Endometrium (tissue), 2 donors: ENCODE results near the gene CKB.
"Not testable (repeated sequence)": the region's sequence is repeated elsewhere in the genome, so short reads cannot be mapped to it uniquely, and the experiment has no call there.

Experiments used
- FAIRE-seq: peaks from 2 replicates; lab custom pipeline; 2012; peaks lifted over from hg19 to GRCh38; lab: Jason Lieb, UNC
- donor health status: control.
- donor health status: control.

Gene CKB

DNA sequence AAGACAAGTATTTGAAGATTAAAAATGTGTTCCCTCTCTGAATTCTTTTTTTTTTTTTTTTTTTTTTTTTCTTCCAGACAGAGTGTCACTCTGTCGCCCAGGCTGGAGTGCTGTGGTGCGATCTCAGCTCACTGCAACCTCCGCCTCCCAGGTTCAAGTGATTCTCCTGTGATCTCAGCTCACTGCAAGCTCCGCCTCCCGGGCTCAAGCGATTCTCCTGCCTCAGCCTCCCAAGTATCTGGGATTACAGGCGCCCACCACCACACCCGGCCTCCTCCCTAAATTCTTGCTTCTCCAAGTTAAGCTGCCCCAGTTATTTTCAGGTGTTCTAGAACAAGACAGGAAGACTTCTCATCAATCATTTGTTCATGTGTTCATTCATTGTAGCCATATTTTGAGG, 10.4 kb downstream of the CKB start:
- FAIRE-seq = not testable (repeated sequence)

DNA sequence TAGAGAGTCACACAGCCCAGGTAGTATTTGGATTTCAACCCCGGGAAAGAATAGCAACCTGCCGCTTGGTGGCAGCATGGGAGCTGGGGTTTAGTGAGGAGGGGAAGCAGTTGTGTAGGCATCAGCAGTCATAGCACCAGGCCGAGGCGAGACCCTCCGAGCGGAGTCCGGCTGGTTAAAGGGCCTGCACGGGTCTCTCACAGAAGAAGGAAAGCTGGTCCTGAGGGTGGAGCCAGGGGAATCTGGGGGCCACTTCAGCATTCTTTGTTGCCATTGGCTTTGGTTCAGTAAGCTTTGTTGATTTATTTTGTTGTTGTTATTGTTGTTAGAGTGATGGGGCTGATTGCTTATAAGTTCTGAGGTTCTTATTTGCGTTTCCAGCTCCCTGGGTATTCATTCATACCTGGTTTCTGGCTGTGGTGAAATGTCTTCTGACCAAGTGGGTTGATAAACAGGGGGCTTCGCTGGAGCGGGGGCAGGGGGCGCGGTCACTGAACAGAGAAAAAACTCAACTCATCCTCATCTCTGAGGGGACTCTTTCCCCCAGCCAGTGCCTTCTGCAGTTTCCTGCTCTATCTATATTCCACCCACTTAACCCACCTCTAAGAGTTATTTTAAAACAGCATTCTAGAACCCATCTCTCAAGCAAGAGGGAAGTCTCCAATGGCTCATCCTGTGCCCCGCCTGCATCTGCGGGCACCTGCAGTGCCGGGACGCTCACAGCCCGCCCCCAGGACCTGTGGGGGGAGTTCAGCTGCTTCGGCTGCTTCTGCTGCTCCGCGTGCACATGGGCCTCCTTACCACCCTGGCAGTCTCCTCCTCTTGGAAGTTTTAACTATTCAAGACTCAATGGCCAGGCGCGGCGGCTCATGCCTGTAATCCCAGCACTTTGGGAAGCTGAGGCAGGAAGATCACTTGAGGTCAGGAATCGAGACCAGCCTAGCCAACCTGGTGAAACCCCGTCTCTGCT, 11.6 kb downstream of the CKB start:
- no peak for FAIRE-seq

DNA sequence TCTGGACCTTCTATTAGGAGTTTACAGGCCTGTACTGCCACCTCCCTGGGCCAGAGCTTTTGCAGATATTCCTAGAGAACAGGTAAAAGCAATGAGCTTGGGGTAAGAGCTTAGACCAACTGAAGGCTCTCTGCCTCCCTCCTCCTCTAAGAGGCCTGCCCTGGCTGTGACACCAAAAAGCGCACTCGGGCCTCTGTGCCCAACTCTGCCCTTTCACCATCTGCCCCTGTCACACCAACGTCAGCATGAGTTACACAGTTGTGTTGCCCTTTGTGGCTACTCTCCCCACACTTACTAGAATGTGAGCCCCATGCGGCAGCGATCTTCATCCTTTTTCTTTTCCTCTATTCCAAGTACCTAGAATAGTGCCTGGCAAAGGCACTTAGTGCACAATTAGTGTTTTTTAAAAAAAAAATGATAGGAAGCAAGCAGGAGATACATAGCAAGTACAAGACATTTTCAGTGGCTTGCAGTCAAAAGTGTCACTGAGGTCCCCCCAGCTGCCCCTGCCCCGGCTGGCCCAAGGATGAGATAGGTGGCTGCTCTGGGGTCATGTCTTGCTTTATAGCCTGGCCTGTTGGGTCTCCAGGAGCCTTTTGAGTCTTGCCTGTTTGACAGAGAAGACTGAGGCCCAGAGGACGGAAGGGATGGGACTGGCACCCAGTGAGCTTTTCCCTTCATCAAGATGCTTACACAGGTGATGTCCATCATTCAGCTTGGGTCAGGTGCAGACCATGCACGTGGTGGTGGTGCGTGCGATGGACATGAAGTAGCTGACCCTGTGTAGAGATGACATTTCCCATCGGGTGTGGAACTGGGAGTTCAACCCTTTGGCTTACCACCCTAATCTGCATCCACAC, 12.5 kb downstream of the CKB start:
- no peak for FAIRE-seq

DNA sequence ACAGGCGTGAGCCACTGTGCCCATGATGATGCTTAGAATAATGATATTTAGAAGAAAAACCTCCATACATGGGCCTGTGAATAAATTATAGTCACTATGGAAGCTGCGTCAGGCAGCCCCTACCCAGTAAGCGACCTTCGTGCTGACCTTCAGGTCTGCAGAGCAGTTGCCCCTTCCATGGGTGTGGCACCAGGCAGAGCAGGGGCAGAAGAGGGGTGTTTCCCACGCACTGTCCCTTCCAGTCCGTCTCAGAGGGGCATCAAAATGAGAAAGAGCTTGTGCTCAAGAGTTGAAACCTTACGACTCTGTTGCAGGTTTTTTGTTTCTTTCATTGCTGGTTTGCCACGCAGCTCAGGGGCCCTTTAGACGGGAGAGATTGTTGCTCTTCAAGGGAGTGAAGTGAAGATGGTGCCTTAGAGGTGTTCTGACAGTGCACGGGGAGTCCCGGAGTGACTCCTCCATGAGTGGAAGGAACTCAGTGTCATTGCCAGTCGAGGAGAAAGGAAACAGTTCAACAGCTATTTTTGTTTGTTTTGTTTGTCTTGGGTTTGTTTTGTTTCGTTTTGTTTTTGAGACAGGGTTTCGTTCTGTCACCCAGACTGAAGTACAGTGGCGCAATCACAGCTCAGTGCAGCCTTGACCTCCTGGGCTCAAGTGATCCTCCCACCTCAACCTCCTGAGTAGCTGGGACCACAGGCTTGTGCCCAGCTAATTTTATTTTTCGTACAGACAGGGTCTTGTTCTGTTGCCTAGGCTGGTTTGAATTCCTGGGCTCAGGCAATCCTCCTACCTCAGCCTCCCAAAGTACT, 13.9 kb downstream of the CKB start:
- FAIRE-seq = no peak

DNA sequence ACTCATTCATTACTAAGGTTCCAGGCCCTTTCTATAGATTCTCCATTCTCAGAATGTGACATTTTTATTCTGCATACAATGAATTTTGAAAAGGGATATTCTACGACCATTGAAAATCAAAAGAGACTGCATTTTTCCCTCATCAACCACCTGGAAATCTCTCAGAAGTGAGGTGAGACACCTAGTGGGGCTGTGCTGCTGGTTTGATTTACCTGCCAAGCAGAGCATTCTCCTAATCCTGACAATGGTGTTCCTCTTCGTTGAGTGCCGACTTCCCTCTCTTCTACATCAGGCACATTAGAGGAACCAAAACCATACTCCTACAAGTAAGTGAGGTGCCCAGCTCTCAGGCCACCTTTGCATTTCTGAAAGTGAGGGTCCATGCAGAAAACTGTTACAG, 14.9 kb downstream of the CKB start:
- no peak for FAIRE-seq

DNA sequence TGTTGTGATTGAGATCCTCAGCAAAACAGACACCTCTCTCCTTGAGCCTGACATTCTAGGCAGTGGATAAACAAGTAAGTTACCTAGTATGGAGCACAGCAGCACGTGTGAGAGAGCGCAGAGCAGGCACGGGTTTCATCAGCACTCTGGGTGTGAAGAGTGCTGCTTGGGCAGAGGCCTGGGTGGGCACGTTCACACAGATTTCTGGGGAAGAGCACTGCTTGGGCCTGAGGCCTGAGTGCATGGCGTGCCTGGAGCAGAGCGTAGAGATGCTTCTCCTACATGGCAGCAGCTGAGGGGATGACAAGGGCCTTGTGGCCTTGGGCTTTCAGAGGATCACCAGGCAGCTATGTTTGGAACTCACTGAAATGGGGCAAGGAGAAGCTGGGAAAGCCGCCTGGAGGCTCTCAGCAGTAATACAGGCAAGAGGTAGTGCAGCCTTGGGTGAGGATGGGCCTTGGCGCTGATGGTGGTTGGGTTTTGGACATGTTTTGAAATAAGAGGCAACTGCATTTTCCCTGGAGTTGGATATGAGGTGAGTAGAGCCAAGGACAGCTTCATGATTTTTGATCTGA, 17.6 kb downstream of the CKB start:
- FAIRE-seq = no peak

DNA sequence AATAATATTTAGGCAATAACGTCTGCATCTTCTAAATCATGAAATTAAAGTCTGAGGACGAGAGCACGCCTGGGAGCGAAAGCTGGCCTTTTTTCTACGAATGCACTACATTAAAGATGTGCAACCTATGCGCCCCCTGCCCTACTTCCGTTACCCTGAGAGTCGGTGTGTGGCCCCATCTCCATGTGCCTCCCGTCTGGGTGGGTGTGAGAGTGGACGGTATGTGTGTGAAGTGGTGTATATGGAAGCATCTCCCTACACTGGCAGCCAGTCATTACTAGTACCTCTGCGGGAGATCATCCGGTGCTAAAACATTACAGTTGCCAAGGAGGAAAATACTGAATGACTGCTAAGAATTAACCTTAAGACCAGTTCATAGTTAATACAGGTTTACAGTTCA, 19.3 kb downstream of the CKB start:
- FAIRE-seq = no peak

DNA sequence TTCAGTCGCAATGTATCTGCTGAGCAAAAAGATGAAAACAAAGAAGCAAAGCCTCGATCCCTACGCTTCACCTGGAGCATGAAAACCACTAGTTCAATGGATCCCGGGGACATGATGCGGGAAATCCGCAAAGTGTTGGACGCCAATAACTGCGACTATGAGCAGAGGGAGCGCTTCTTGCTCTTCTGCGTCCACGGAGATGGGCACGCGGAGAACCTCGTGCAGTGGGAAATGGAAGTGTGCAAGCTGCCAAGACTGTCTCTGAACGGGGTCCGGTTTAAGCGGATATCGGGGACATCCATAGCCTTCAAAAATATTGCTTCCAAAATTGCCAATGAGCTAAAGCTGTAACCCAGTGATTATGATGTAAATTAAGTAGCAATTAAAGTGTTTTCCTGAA, 19.8 kb downstream of the CKB start:
- FAIRE-seq = no peak

DNA sequence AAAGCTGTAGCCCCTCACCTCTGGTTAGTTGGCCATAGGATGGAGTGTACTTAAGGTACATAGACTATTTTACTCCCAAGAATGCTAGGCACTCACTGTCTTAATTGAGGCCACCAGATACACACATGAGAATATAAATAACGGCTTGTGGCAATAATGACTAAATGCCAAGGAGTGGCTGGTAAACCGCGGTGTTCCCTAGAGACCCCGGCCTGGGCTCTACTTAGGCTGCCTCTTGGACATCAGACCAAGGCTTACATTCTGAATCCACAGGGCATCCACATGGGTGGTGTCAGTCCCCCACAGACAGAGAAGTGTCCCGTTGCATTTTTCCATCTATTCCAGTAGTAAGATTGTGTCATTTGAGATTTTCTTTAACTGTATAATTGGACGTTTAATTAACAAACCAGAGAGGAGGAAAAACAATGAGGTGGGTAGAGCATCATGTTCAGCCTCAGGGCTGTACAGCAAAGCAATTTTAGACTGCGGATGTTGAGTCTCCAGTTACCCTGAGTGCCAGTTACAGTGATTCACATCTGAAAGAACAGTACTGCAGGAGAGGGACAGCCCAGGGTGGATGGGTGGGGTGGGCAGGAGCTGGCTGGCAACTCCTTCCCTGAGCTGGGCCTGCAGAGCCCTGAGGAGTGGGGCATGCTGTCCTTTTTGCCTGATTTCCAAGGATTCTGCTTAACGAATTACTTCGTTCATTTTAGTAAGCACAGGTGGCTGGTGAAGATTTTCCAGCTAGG, 20.5 kb downstream of the CKB start:
- FAIRE-seq = no peak

DNA sequence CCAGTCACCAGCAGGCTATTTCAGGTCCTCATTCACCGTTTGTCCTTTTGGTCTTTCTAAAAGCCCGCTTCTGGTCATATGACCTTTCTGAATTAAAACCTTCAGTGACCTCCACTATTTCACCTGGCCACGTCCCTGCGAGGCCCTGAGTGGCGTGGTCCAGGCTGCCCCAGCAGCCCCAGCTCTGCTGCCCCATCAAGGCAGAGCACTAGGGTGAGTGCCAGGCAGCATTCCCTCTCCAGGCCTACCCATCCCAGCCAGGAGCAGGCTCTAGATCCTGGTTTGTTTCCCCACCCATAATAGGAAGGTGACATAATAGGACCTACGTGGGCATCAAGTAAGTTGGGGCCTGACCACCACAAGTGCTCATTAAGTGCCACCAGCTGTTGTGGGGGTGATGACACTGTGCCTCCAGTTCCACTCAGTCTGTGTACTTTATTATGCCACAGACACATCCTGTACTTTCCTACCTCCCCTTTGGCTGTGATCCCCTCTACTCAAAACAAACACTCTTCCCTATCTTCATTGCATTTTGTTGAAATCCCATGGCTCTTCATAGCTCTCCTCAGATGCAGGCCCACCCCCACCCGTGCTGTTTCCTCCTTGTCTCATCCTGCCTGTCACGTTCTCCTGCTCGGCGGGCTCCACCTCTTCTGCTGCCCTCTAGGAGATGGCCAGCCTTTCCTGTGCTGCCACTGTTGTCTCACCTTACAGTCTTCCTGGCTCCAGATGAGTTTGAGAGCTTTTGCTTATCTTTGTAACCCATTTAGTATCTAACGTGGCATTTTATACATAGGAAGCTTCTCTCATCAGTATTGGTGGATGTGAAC, 21.4 kb downstream of the CKB start:
- no peak for FAIRE-seq

DNA sequence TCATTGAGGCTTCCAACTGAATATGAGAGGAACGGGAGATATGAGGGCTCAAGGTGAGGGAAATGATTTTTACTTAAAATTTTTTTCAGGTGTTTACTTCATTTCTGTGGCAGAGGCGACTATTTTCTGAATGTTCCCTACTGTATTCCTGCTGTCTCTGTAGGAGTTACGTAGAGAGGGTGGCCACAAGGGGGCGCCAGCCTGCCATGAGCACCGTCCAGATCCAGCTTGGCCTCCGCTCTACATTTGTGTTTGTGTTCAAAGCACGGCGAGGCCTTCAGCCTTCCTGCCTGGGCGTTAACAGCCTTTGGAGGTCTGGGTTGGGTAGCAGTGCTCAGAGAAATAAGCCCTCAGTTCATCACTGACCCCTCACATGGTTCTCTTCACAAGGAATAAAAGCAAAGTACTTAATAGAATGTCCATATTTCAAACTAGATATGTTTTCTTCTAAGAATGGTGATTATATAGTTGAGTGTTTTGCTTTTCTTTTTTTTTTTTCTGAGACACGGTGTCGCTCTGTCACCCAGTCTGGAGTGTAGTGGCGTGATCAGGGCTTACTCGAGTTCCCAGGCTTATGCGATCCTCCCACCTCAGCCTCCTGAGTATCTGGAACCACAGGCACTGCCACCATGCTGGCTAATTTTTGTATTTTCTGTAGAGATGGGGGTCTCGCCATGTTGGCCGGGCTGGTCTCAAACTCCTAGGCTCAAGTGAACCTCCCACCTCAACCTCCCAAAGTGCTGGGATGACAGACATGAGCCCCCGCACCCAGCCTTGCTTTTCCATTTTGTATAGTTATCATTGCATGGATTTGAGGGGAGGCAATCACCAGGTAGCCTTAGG, 22.3 kb downstream of the CKB start:
- FAIRE-seq = no peak

DNA sequence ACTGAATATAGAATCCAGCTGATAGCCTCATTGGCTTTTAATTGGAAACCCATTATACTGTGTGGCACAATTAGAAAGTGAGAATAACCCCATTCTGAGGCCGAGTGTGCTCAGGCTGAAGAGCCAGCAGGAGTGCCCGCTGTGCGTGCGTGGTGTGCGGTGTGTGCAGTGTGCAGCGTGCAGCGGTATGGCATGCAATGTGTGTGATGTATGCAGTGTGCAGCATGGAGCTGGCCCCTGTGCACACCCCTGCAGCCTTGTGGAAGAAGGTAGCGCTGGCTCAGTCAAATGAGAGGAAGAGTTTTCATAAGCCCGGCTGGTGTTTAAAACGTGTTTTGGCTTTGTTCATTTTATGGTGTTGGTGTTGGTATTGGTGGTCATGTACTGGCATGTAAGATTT, 22.9 kb downstream of the CKB start:
- FAIRE-seq = no peak

DNA sequence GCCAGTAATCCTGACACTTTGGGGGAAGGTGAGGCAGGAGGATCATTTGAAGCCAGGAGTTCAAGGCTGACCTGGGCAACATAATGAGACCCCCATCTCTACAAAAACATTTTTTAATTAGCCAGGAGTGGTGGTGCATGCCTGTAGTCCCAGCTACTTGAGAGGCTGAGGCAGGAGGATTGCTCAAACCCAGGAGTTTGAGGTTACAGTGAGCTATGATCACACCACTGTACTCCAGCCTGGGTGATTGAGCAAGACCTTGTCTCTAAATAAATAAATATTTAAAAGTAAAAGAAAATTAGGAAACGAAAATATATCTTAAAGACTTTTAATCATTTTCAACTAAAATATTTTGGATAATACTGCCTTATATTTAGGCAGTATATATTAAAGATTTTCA, 25.9 kb downstream of the CKB start:
- FAIRE-seq = no peak

DNA sequence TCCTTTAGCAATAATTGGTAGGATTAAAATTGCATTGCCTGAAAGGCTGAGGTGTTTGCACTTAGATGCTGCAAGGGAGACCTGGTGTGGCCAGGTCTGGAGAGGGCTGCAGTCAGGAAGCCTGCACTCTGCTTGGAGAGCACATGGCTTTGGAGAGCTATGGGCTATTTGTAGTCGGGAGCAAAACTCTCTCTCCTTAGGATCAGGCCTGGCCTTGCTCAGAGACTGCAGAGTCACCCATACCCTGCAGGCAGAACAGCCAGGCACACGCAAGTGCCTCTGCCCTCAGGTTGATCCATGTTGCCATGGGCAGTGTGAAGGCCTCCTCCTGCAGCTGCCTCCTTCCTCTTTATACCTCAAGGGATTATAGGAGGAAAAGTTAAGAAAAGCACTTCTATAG, 26.8 kb downstream of the CKB start:
- no peak for FAIRE-seq

DNA sequence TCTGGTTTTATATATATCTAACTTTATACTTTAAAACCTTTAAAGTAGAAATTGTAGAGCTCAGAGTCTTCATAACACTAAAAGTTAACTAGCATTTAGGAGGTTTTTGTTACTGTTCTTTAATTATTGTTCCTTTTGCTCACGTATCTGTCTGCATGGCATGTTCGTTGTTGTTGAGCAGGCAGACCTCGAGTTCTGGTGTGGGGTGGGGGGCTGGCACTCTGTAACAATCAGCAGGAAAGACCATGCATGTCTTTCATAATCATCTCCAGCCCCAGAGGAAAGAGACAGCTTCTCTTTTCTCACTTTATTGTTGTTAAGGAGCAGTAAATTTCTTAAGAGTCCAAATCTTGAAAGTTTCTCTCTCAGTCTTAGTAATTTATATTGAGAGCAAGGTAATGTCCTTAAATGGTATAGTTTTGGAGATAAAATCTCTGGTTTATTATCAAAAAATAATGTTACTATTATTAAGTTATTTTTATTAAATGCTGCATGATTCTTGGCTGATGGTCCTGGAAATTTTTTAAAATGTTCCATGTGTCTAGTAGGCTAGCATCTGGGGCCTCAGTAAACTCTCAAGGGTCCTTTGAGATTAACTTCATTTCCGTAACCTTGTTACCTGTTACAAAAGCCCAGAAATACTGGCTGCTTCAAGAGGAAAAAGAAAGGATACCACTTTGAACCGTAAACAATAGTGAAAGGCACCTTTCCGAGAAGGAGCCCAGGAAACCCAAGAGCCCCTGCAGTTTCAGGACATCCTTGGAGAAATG, 30.3 kb downstream of the CKB start:
- FAIRE-seq = no peak

DNA sequence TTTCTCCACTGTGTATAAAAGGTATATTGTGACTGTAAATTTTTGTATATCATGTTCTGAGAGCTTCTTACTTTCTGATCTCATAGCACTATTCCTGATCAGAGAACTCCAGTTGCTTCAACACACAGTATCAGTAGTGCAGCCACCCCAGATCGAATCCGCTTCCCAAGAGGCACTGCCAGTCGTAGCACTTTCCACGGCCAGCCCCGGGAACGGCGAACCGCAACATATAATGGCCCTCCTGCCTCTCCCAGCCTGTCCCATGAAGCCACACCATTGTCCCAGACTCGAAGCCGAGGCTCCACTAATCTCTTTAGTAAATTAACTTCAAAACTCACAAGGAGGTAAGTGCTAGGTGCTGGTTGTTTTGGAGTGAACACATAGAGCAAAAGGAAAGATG, 30.9 kb downstream of the CKB start:
- FAIRE-seq = no peak

DNA sequence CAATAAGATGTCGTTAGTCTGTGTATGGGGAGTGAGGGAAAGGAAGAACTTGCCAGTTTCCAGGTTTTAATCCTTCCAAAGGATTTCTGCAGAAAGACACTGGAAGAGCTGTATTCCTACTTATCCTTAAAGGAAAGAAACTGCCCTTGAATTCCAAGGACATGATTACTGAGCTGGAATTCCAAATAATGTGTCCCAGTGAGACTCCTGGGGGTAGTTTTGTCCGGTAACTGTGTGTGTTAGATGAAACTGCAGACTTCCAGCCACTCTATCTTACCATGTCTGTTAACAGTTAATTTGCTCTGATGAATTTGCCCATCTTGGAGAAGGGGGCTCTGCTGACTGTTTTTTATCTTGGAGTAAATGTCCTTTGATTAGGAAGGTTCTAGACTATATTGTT, 33.0 kb downstream of the CKB start:
- FAIRE-seq = no peak

DNA sequence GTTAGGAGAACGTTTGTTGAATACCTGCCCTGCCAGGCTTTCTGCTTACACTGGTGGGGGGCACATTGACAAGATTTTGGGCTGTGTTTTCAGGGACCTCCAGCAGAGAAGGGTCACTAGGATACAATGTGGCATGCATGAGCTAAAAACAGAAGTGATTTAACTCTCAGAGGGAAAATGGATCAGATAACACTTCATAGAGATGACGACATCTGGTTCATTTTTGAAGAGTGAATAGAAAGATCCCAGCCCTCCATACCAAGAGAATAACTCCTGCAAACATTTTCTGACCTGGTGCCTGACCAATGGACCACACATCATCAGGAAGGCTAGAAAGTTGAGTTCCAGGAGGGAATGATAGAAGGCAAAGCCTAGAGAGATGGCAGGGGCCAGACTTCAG, 33.7 kb downstream of the CKB start:
- FAIRE-seq = no peak

DNA sequence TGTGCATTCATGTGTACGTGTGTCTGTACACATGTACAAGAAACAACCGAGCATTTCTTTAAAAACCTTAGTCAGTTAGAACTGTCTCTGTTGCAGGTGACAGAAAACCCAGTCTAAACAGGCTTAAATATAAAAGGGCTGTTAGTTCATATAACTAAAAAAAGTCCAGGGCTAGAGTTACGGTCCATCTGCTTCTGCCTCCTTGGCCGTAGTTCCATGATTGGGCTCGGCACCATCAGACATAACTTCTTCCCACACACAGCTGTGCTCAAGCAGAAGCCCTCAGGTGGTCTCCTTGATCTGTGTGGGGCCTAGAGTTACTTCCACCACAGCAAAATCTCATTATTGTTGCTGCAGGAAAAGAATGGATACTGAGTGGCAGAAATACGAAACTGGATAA, 34.6 kb downstream of the CKB start:
- no peak for FAIRE-seq
